Hepatocyte (in vitro differentiated cells): ENCODE results near the gene NCKAP5L.
"Not testable (repeated sequence)": the region's sequence is repeated elsewhere in the genome, so short reads cannot be mapped to it uniquely, and the experiment has no call there.

Source experiments
- EZH2 ChIP-seq: fragments of 200-600 bp; sonication (generic); IDR thresholded peaks from 2 replicates; pipeline ENCODE4 v1.6.1; 2016; ENCODE audit warnings: antibody characterized with exemption, mild to moderate bottlenecking, borderline replicate concordance
- TF ChIP-seq, protein P1 (sequence below): fragments of 200-600 bp; sonication (generic); IDR thresholded peaks from 2 replicates; pipeline ENCODE4 v1.5.1; 2016; ENCODE audit warnings: antibody characterized with exemption, mild to moderate bottlenecking; ENCODE audit not compliant: poor library complexity

DNA sequence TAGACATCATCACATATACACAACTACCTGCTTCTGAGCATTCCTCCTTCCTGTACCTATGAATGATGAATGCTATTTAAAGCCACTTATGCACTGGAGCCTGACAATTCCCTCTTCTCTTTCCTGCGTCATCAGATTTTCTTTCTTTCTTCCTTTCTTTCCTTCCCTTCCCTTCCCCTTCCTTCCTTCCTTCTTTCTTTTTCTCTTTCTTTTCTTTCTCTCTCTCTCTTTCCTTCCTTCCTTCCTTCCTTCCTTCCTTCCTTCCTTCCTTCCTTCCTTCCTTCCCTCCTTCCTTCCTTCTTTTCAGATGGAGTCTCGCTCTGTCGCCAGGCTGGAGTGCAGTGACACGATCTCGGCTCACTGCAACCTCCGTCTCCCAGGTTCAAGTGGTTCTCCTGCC, 47.3 kb downstream of the NCKAP5L start:
- TF ChIP-seq, protein P1, sequence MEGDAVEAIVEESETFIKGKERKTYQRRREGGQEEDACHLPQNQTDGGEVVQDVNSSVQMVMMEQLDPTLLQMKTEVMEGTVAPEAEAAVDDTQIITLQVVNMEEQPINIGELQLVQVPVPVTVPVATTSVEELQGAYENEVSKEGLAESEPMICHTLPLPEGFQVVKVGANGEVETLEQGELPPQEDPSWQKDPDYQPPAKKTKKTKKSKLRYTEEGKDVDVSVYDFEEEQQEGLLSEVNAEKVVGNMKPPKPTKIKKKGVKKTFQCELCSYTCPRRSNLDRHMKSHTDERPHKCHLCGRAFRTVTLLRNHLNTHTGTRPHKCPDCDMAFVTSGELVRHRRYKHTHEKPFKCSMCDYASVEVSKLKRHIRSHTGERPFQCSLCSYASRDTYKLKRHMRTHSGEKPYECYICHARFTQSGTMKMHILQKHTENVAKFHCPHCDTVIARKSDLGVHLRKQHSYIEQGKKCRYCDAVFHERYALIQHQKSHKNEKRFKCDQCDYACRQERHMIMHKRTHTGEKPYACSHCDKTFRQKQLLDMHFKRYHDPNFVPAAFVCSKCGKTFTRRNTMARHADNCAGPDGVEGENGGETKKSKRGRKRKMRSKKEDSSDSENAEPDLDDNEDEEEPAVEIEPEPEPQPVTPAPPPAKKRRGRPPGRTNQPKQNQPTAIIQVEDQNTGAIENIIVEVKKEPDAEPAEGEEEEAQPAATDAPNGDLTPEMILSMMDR, result not testable (repeated sequence)
- not testable (repeated sequence) for TF ChIP-seq EZH2
